Hepatocyte (in vitro differentiated cells): ENCODE results near the gene NPTX1. TPM values are rescaled to one million over a fixed set of nuclear protein-coding genes. Genes with fewer than 3 reads are reported as not detected.

ENCODE experiments used
- DNase-seq: peaks from one replicate; pipeline ENCODE4 v3.0.0-alpha.2; 2016; ENCODE audit warnings: low spot score
- H2AFZ ChIP-seq: fragments of 200-600 bp; sonication (generic); 2 replicates; pipeline ENCODE4 v1.6.0; 2016; ENCODE audit warnings: antibody characterized with exemption, mild to moderate bottlenecking
- H3K27ac ChIP-seq: fragments of 200-600 bp; sonication (generic); 2 replicates; pipeline ENCODE4 v1.5.1; 2016; ENCODE audit warnings: mild to moderate bottlenecking
- H3K27me3 ChIP-seq: fragments of 200-600 bp; sonication (generic); 2 replicates; pipeline ENCODE4 v1.6.1; 2016
- H3K36me3 ChIP-seq: fragments of 200-600 bp; sonication (generic); replicated peaks from 2 replicates; pipeline ENCODE4 v1.5.1; 2016; ENCODE audit warnings: low read depth; ENCODE audit not compliant: insufficient read depth
- H3K4me1 ChIP-seq: fragments of 200-600 bp; sonication (generic); 2 replicates; pipeline ENCODE4 v1.5.1; 2016; ENCODE audit warnings: mild to moderate bottlenecking, moderate library complexity; ENCODE audit not compliant: insufficient read depth
- H3K4me2 ChIP-seq: fragments of 200-600 bp; sonication (generic); 2 replicates; pipeline ENCODE4 v1.6.0; 2016
- H3K4me3 ChIP-seq: fragments of 200-600 bp; sonication (generic); 2 replicates; pipeline ENCODE4 v1.5.1; 2016; ENCODE audit warnings: mild to moderate bottlenecking
- H3K79me2 ChIP-seq: fragments of 200-600 bp; sonication (generic); 2 replicates; pipeline ENCODE4 v1.6.0; 2017; ENCODE audit warnings: mild to moderate bottlenecking
- H3K9me2 ChIP-seq: fragments of 200-600 bp; sonication (generic); replicated peaks from 2 replicates; pipeline ENCODE4 v1.6.0; 2017; ENCODE audit warnings: mild to moderate bottlenecking; ENCODE audit not compliant: insufficient read depth
- H3K9me3 ChIP-seq: fragments of 200-600 bp; sonication (generic); 2 replicates; pipeline ENCODE4 v1.5.1; 2016; ENCODE audit warnings: low read depth, mild to moderate bottlenecking
- H4K20me1 ChIP-seq: fragments of 200-600 bp; sonication (generic); 2 replicates; pipeline ENCODE4 v1.6.0; 2016; ENCODE audit warnings: mild to moderate bottlenecking; ENCODE audit not compliant: insufficient read depth, poor library complexity, severe bottlenecking
- EZH2 ChIP-seq: fragments of 200-600 bp; sonication (generic); IDR thresholded peaks from 2 replicates; pipeline ENCODE4 v1.6.1; 2016; ENCODE audit warnings: antibody characterized with exemption, mild to moderate bottlenecking, borderline replicate concordance
- EZH2phosphoT487 ChIP-seq: fragments of 200-600 bp; sonication (generic); IDR thresholded peaks from one replicate; pipeline ENCODE4 v1.6.1; 2018; ENCODE audit warnings: antibody characterized with exemption, mild to moderate bottlenecking, low read depth, moderate library complexity; ENCODE audit not compliant: unreplicated experiment, severe bottlenecking
- WGBS: methylation state at CpG from one replicate; pipeline ENCODE4 v1.1.6; 2016; ENCODE audit warnings: low lambda C conversion rate; ENCODE audit errors: missing lambda C conversion rate; 5-methylcytosine and 5-hydroxymethylcytosine counted together
- polyA plus RNA-seq: library from polyadenylated mRNA; unstranded; fragments of >200 nt; fragmentation: Nextera tagmentation; extraction: Ambion mirVana; gene quantifications from 2 replicates; pipeline ENCODE4 v1.2.1, GENCODE V29; 2016
- total RNA-seq: library from RNA; depleted of rRNA; stranded (reverse); fragments of >200 nt; gene quantifications from 2 replicates; pipeline ENCODE4 v1.2.3, GENCODE V29; 2014
- TF ChIP-seq, protein P1 (sequence below): fragments of 200-600 bp; sonication (generic); IDR thresholded peaks from 2 replicates; pipeline ENCODE4 v1.5.1; 2016; ENCODE audit warnings: antibody characterized with exemption, mild to moderate bottlenecking; ENCODE audit not compliant: poor library complexity

NPTX1 gene
- total and polyA plus RNA-seq, 2 experiments from 2014 or later = 0.70 to 2.1 TPM

DNA sequence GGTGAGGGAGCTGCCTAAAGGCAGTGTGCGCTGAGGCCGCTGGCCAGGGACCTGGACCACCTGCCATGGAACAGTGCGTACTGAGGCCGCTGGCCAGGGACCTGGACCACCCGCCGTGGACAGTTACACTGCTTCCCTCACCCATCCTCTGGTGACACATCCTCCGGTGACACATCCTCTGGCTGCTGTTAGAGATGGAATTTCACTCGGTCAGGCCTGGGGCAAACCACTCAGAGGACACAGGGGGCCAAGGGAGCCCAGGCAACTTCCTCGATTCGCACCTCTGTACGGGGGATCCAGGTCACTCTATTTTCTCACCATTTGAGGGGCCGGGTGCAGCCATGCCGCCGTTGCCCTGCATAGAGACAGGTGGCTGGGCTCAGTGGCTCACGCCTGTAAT is 35.8 kb upstream of the NPTX1 start:
- H3K9me2 ChIP-seq = no peaks in the 10 kb centered on the region
- H3K4me1 ChIP-seq = no peaks in the 10 kb centered on the region
- H3K79me2 ChIP-seq = no peaks in the 10 kb centered on the region
- 89% methylated on average over 15 of the region's 15 CpGs for WGBS
- TF ChIP-seq, protein P1, sequence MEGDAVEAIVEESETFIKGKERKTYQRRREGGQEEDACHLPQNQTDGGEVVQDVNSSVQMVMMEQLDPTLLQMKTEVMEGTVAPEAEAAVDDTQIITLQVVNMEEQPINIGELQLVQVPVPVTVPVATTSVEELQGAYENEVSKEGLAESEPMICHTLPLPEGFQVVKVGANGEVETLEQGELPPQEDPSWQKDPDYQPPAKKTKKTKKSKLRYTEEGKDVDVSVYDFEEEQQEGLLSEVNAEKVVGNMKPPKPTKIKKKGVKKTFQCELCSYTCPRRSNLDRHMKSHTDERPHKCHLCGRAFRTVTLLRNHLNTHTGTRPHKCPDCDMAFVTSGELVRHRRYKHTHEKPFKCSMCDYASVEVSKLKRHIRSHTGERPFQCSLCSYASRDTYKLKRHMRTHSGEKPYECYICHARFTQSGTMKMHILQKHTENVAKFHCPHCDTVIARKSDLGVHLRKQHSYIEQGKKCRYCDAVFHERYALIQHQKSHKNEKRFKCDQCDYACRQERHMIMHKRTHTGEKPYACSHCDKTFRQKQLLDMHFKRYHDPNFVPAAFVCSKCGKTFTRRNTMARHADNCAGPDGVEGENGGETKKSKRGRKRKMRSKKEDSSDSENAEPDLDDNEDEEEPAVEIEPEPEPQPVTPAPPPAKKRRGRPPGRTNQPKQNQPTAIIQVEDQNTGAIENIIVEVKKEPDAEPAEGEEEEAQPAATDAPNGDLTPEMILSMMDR = no peak
- TF ChIP-seq EZH2 (no peak), EZH2phosphoT487 (no peak)
- H3K4me3 ChIP-seq = no peak overlapping the region
- H3K27me3 ChIP-seq = no peaks in the 10 kb centered on the region
- no peak overlapping the region for H3K27ac ChIP-seq
- H3K9me3 ChIP-seq = no peaks in the 10 kb centered on the region
- DNase-seq = no peak
- H3K4me2 ChIP-seq = no peak overlapping the region
- no peak overlapping the region for H2AFZ ChIP-seq
- no peaks in the 10 kb centered on the region for H3K36me3 ChIP-seq
- H4K20me1 ChIP-seq = no peaks in the 10 kb centered on the region

DNA sequence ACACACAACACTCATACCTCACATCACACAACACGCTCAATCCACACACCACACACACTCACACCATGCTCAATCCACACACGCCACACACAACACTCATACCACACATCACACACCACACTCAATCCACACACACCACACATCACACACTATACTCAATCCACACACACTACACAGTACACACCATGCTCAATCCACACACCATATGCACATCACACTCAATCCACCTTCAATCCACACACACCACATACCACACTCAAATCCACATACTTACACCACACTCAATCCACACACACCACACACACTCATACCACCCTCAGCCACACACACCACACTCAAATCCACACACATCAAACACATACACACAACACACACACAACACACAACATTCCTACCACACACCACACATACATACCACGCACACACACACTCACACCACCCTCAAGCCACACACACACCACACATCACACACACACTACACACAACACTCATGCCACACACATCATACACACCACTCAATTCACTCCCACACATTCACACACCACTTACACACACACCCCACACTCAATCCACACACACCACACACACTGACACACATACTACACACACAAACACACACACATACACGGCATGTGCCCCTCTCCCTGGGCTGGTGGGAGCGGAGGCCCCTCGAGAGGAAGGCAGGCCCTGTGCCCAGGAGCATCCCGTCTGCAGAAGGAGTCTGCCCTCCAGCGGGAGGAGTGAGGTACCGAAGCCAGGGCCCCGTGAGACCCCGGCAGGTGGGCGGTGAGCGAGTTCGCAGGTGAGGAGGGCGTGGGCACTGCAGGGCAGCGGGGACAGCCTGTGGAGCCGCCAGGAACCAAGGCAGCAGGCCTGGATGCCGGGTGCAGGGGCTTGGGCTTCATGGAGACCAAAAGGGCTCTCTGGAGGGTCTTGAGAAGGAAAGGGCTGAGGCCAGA is 35.1 kb upstream of the NPTX1 start:
- Histone ChIP-seq H3K9me3 (no peaks in the 10 kb centered on the region), H3K27ac (no peak overlapping the region), H3K9me2 (no peaks in the 10 kb centered on the region), H3K4me1 (no peaks in the 10 kb centered on the region), H4K20me1 (no peaks in the 10 kb centered on the region), H3K27me3 (no peaks in the 10 kb centered on the region), H3K36me3 (no peaks in the 10 kb centered on the region), H3K4me3 (no peak overlapping the region), H3K79me2 (no peaks in the 10 kb centered on the region), H3K4me2 (no peak overlapping the region), H2AFZ (no peak overlapping the region)
- no peak for DNase-seq
- 55% methylated on average over 18 of the region's 18 CpGs for WGBS
- TF ChIP-seq, protein P1 = peak; percentile 11
- TF ChIP-seq EZH2 (no peak), EZH2phosphoT487 (no peak)

DNA sequence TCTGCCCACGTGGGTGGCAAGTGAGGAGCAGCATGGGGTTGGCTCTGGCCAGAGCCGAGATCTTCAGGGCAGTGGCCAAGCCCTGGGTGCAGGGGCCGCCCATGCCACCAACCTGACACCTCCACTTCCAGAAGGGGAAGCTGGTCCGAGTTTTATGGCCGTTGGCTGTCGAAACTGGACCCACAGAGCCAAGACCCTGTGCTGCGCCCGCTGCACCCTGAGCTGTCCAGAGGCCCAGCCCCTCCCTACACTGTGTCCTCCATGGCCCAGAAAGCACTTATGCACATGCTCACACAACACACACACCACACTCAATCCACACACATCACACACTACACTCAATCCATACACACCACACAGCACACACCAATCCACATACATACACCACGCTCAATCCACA is 34.4 kb upstream of the NPTX1 start:
- H3K79me2 ChIP-seq = no peaks in the 10 kb centered on the region
- H3K27me3 ChIP-seq = no peaks in the 10 kb centered on the region
- H3K36me3 ChIP-seq = no peaks in the 10 kb centered on the region
- H2AFZ ChIP-seq = no peak overlapping the region
- H3K4me3 ChIP-seq = no peak overlapping the region
- no peaks in the 10 kb centered on the region for H3K9me2 ChIP-seq
- 87% methylated on average over 8 of the region's 9 CpGs for WGBS
- TF ChIP-seq EZH2phosphoT487 (no peak), EZH2 (no peak)
- TF ChIP-seq, protein P1 = no peak
- H3K4me1 ChIP-seq = no peaks in the 10 kb centered on the region
- no peaks in the 10 kb centered on the region for H4K20me1 ChIP-seq
- no peak overlapping the region for H3K27ac ChIP-seq
- no peak for DNase-seq
- no peaks in the 10 kb centered on the region for H3K9me3 ChIP-seq
- no peak overlapping the region for H3K4me2 ChIP-seq
